Hepatocyte (in vitro differentiated cells): ENCODE measurements around the gene NCR3LG1. TPM values are rescaled to one million over a fixed set of nuclear protein-coding genes. Genes with fewer than 3 reads are reported as not detected.

Experiments used
- DNase-seq: peaks from one replicate; pipeline ENCODE4 v3.0.0-alpha.2; 2016; ENCODE audit warnings: low spot score
- H2AFZ ChIP-seq: fragments of 200-600 bp; sonication (generic); 2 replicates; pipeline ENCODE4 v1.6.0; 2016; ENCODE audit warnings: antibody characterized with exemption, mild to moderate bottlenecking
- H3K27ac ChIP-seq: fragments of 200-600 bp; sonication (generic); 2 replicates; pipeline ENCODE4 v1.5.1; 2016; ENCODE audit warnings: mild to moderate bottlenecking
- H3K27me3 ChIP-seq: fragments of 200-600 bp; sonication (generic); 2 replicates; pipeline ENCODE4 v1.6.1; 2016
- H3K36me3 ChIP-seq: fragments of 200-600 bp; sonication (generic); replicated peaks from 2 replicates; pipeline ENCODE4 v1.5.1; 2016; ENCODE audit warnings: low read depth; ENCODE audit not compliant: insufficient read depth
- H3K4me1 ChIP-seq: fragments of 200-600 bp; sonication (generic); 2 replicates; pipeline ENCODE4 v1.5.1; 2016; ENCODE audit warnings: mild to moderate bottlenecking, moderate library complexity; ENCODE audit not compliant: insufficient read depth
- H3K4me2 ChIP-seq: fragments of 200-600 bp; sonication (generic); 2 replicates; pipeline ENCODE4 v1.6.0; 2016
- H3K4me3 ChIP-seq: fragments of 200-600 bp; sonication (generic); 2 replicates; pipeline ENCODE4 v1.5.1; 2016; ENCODE audit warnings: mild to moderate bottlenecking
- H3K79me2 ChIP-seq: fragments of 200-600 bp; sonication (generic); 2 replicates; pipeline ENCODE4 v1.6.0; 2017; ENCODE audit warnings: mild to moderate bottlenecking
- H3K9me2 ChIP-seq: fragments of 200-600 bp; sonication (generic); replicated peaks from 2 replicates; pipeline ENCODE4 v1.6.0; 2017; ENCODE audit warnings: mild to moderate bottlenecking; ENCODE audit not compliant: insufficient read depth
- H3K9me3 ChIP-seq: fragments of 200-600 bp; sonication (generic); 2 replicates; pipeline ENCODE4 v1.5.1; 2016; ENCODE audit warnings: low read depth, mild to moderate bottlenecking
- H4K20me1 ChIP-seq: fragments of 200-600 bp; sonication (generic); 2 replicates; pipeline ENCODE4 v1.6.0; 2016; ENCODE audit warnings: mild to moderate bottlenecking; ENCODE audit not compliant: insufficient read depth, poor library complexity, severe bottlenecking
- CTCF ChIP-seq: fragments of 200-600 bp; sonication (generic); IDR thresholded peaks from 2 replicates; pipeline ENCODE4 v1.5.1; 2016; ENCODE audit warnings: antibody characterized with exemption, mild to moderate bottlenecking; ENCODE audit not compliant: poor library complexity
- EZH2 ChIP-seq: fragments of 200-600 bp; sonication (generic); IDR thresholded peaks from 2 replicates; pipeline ENCODE4 v1.6.1; 2016; ENCODE audit warnings: antibody characterized with exemption, mild to moderate bottlenecking, borderline replicate concordance
- EZH2phosphoT487 ChIP-seq: fragments of 200-600 bp; sonication (generic); IDR thresholded peaks from one replicate; pipeline ENCODE4 v1.6.1; 2018; ENCODE audit warnings: antibody characterized with exemption, mild to moderate bottlenecking, low read depth, moderate library complexity; ENCODE audit not compliant: unreplicated experiment, severe bottlenecking
- WGBS: methylation state at CpG from one replicate; pipeline ENCODE4 v1.1.6; 2016; ENCODE audit warnings: low lambda C conversion rate; ENCODE audit errors: missing lambda C conversion rate; 5-methylcytosine and 5-hydroxymethylcytosine counted together
- polyA plus RNA-seq: library from polyadenylated mRNA; unstranded; fragments of >200 nt; fragmentation: Nextera tagmentation; extraction: Ambion mirVana; gene quantifications from 2 replicates; pipeline ENCODE4 v1.2.1, GENCODE V29; 2016
- total RNA-seq: library from RNA; depleted of rRNA; stranded (reverse); fragments of >200 nt; gene quantifications from 2 replicates; pipeline ENCODE4 v1.2.3, GENCODE V29; 2014

NCR3LG1 gene
- total and polyA plus RNA-seq, 2 experiments from 2014 or later = 3.7 to 13.8 TPM

GRCh38 chr11:17395554-17395961, 44.0 kb downstream of the NCR3LG1 start:
- no peak overlapping the region for H3K4me3 ChIP-seq
- H4K20me1 ChIP-seq = no peaks in the 10 kb centered on the region
- H2AFZ ChIP-seq = no peak overlapping the region
- H3K36me3 ChIP-seq = no peaks in the 10 kb centered on the region
- no peak overlapping the region for H3K27ac ChIP-seq
- no peak for TF ChIP-seq CTCF
- TF ChIP-seq EZH2phosphoT487 = no peak
- no peak for TF ChIP-seq EZH2
- no peak overlapping the region for H3K4me2 ChIP-seq
- H3K27me3 ChIP-seq = no peaks in the 10 kb centered on the region
- H3K4me1 ChIP-seq = no peaks in the 10 kb centered on the region
- no peak for DNase-seq
- H3K9me3 ChIP-seq = no peaks in the 10 kb centered on the region
- WGBS = 93% methylated on average over 19 of the region's 20 CpGs
- H3K79me2 ChIP-seq = no peaks in the 10 kb centered on the region
- no peaks in the 10 kb centered on the region for H3K9me2 ChIP-seq

GRCh38 chr11:17395978-17396377, 44.4 kb downstream of the NCR3LG1 start:
- H3K9me3 ChIP-seq = no peaks in the 10 kb centered on the region

GRCh38 chr11:17396598-17397310, 45.2 kb downstream of the NCR3LG1 start:
- Histone ChIP-seq H3K79me2 (no peaks in the 10 kb centered on the region), H2AFZ (no peak overlapping the region), H3K9me2 (no peaks in the 10 kb centered on the region), H4K20me1 (no peaks in the 10 kb centered on the region), H3K36me3 (no peaks in the 10 kb centered on the region), H3K9me3 (no peaks in the 10 kb centered on the region), H3K27ac (no peak overlapping the region), H3K4me3 (no peak overlapping the region), H3K4me2 (no peak overlapping the region), H3K27me3 (no peaks in the 10 kb centered on the region), H3K4me1 (no peaks in the 10 kb centered on the region)
- TF ChIP-seq EZH2 = no peak
- no peak for TF ChIP-seq EZH2phosphoT487
- no peak for TF ChIP-seq CTCF
- no peak for DNase-seq
- 96% methylated on average over 22 of the region's 22 CpGs for WGBS

More at GRCh38 chr11:17395978-17396377, 44.4 kb downstream of the NCR3LG1 start:
- Histone ChIP-seq H3K27me3 (no peaks in the 10 kb centered on the region), H3K9me2 (no peaks in the 10 kb centered on the region), H3K4me1 (no peaks in the 10 kb centered on the region), H3K79me2 (no peaks in the 10 kb centered on the region), H3K36me3 (no peaks in the 10 kb centered on the region), H3K4me2 (no peak overlapping the region), H3K27ac (no peak overlapping the region), H2AFZ (no peak overlapping the region), H4K20me1 (no peaks in the 10 kb centered on the region), H3K4me3 (no peak overlapping the region)
- DNase-seq = no peak
- TF ChIP-seq EZH2phosphoT487 = no peak
- 93% methylated on average over 6 of the region's 6 CpGs for WGBS

GRCh38 chr11:17397311-17398002, 45.9 kb downstream of the NCR3LG1 start:
- 94% methylated on average over 14 of the region's 14 CpGs for WGBS
- H3K79me2 ChIP-seq = no peaks in the 10 kb centered on the region
- H3K9me2 ChIP-seq = no peaks in the 10 kb centered on the region
- H3K27ac ChIP-seq = no peak overlapping the region
- no peaks in the 10 kb centered on the region for H3K36me3 ChIP-seq
- no peaks in the 10 kb centered on the region for H3K9me3 ChIP-seq
- no peak for DNase-seq
- H3K4me2 ChIP-seq = no peak overlapping the region
- H3K4me1 ChIP-seq = no peaks in the 10 kb centered on the region
- H3K4me3 ChIP-seq = no peak overlapping the region
- no peaks in the 10 kb centered on the region for H3K27me3 ChIP-seq
- TF ChIP-seq EZH2 = no peak
- TF ChIP-seq CTCF = no peak
- TF ChIP-seq EZH2phosphoT487 = no peak
- no peaks in the 10 kb centered on the region for H4K20me1 ChIP-seq
- H2AFZ ChIP-seq = no peak overlapping the region
